ENCODE results near the gene ANK3. TPM values are rescaled to one million over a fixed set of nuclear protein-coding genes. Genes with fewer than 3 reads are reported as not detected.

Gene ANK3
- total RNA-seq, 1 experiment from 2014 or later = 32.0 TPM

GRCh38 chr10:60140651-60141632 is 248.7 kb downstream of the ANK3 start:
- no peaks in the 10 kb centered on the region; the same call in 1 of the 2 replicates for H3K9me3 ChIP-seq (ENCODE audit: insufficient read depth, low read depth)
- BruUV-seq (replicated peaks) = no TSS peak
- no peaks in the 10 kb centered on the region for H3K79me2 ChIP-seq (ENCODE audit: low read depth)
- no peaks in the 10 kb centered on the region for H3K36me3 ChIP-seq (ENCODE audit: low read depth)
- H3K27me3 ChIP-seq (ENCODE audit: insufficient read depth, low read depth) = no peaks in the 10 kb centered on the region
- H3K4me3 ChIP-seq = peak overlapping the region; percentile 20; the same call in 1 of the 2 replicates
- TF ChIP-seq EZH2 (IDR thresholded peaks at IDR 0.05; ENCODE audit: low read depth) = no peak
- TF ChIP-seq, protein P1, sequence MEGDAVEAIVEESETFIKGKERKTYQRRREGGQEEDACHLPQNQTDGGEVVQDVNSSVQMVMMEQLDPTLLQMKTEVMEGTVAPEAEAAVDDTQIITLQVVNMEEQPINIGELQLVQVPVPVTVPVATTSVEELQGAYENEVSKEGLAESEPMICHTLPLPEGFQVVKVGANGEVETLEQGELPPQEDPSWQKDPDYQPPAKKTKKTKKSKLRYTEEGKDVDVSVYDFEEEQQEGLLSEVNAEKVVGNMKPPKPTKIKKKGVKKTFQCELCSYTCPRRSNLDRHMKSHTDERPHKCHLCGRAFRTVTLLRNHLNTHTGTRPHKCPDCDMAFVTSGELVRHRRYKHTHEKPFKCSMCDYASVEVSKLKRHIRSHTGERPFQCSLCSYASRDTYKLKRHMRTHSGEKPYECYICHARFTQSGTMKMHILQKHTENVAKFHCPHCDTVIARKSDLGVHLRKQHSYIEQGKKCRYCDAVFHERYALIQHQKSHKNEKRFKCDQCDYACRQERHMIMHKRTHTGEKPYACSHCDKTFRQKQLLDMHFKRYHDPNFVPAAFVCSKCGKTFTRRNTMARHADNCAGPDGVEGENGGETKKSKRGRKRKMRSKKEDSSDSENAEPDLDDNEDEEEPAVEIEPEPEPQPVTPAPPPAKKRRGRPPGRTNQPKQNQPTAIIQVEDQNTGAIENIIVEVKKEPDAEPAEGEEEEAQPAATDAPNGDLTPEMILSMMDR (conservative IDR thresholded peaks at IDR 0.05) = no peak
- no peaks in the 10 kb centered on the region for H3K9me2 ChIP-seq (ENCODE audit: insufficient read depth)
- peak overlapping the region; percentile 84 for H3K27ac ChIP-seq
- H4K20me1 ChIP-seq (ENCODE audit: insufficient read depth) = no peaks in the 10 kb centered on the region
- POLR2A ChIA-PET (ENCODE audit: unreplicated experiment) = interaction anchor here (0.6 kb wide), 2 partner anchors 29 to 285 kb away, joined by 3 read pairs; no protein-coding TSS in a partner anchor
- peak overlapping the region; percentile 70 for H3K4me2 ChIP-seq
- peaks cover 55% of the 10 kb centered on the region for H3K4me1 ChIP-seq (replicated peaks; ENCODE audit: insufficient read depth)
- H2AFZ ChIP-seq = 0 out of 2 replicates have a peak overlapping the region, but pooled peaks have one; percentile 46
- DNase-seq = peak; percentile 67 to 68
- peaks cover 26% of the 10 kb centered on the region; the same call in 1 of the 2 replicates for H3F3A ChIP-seq (ENCODE audit: insufficient read depth, low read depth)
- intact Hi-C loops (cut with micrococcal nuclease; ENCODE audit: unreplicated experiment) = loop anchor here (1.0 to 2.0 kb wide), 2 partner anchors 7 to 64 kb away; no protein-coding TSS in a partner anchor
- CTCF ChIA-PET = interaction anchor here (1.1 kb wide), 1 partner anchor 63 kb away, joined by 5 read pairs; no protein-coding TSS in a partner anchor

DNA sequence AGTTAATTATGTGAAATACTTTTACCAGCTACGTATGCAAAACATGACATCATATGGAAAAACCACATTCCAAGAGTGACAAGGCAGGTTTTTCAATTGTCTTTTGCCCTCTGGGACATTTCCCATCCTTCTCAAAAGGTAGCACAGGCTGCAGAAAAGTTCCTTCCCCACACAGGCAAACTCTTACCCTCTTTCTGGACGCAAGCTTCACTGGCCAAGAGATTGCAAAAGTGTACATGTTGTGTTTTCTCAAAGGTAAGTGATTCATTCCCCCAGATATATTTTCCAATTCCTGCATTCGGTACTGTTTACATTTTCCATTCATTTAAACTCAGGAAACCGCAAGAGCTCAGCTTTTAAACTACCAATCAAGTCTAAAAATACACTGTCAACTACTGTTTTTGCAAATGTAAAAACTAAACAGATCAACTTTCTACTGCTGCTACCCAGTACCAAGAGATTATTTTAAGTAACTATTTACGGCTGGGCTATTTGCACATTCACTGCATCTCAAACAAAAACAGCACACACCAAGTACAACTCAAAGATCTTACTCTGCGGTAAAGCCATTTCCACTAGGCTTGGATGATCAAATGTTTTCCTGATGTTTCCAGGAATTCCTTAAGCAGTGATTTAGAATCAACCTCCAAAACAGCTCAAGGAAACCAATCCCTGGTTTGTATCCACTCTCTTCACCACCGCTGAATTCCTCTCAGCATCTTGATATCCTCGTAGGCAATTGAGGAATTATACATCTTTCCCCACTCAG is 249.7 kb downstream of the ANK3 start:
- TF ChIP-seq, protein P1 (conservative IDR thresholded peaks at IDR 0.05) = no peak
- TF ChIP-seq EZH2 (IDR thresholded peaks at IDR 0.05; ENCODE audit: low read depth) = no peak
- peaks cover 26% of the 10 kb centered on the region; the same call in 1 of the 2 replicates for H3F3A ChIP-seq (ENCODE audit: insufficient read depth, low read depth)
- ChIA-PET POLR2A (ENCODE audit: unreplicated experiment) (interaction anchor here (0.6 to 0.7 kb wide), 2 partner anchors 30 to 275 kb away, joined by 3 to 4 read pairs; no protein-coding TSS in a partner anchor), CTCF (interaction anchor here (1.1 kb wide), 1 partner anchor 64 kb away, joined by 5 read pairs; no protein-coding TSS in a partner anchor)
- H2AFZ ChIP-seq = peak overlapping the region; percentile 46; the same call in 1 of the 2 replicates
- H3K27ac ChIP-seq = peak overlapping the region; percentile 84
- no peaks in the 10 kb centered on the region; the same call in 1 of the 2 replicates for H3K9me3 ChIP-seq (ENCODE audit: insufficient read depth, low read depth)
- no peaks in the 10 kb centered on the region for H3K27me3 ChIP-seq (ENCODE audit: insufficient read depth, low read depth)
- intact Hi-C loops (cut with micrococcal nuclease; ENCODE audit: unreplicated experiment) = loop anchor here (1.0 to 2.0 kb wide), 2 partner anchors 8 to 65 kb away; no protein-coding TSS in a partner anchor
- no peaks in the 10 kb centered on the region for H3K79me2 ChIP-seq (ENCODE audit: low read depth)
- H3K4me1 ChIP-seq (replicated peaks; ENCODE audit: insufficient read depth) = peaks cover 55% of the 10 kb centered on the region
- H3K36me3 ChIP-seq (ENCODE audit: low read depth) = no peaks in the 10 kb centered on the region
- peak overlapping the region; percentile 20; the same call in 1 of the 2 replicates for H3K4me3 ChIP-seq
- no peaks in the 10 kb centered on the region for H4K20me1 ChIP-seq (ENCODE audit: insufficient read depth)
- H3K9me2 ChIP-seq (ENCODE audit: insufficient read depth) = no peaks in the 10 kb centered on the region
- H3K4me2 ChIP-seq = peak overlapping the region; percentile 70
- peak; percentile 16 to 86 for DNase-seq
- TSS peak; percentile 65 for BruUV-seq (replicated peaks)
